Testis (tissue), 3 donors: ENCODE data around the gene POU6F2. TPM values are rescaled to one million over a fixed set of nuclear protein-coding genes. Genes with fewer than 3 reads are reported as not detected.

Experiments
- DNase-seq: peaks from one replicate; pipeline ENCODE4 v3.0.0-alpha.2; 2019
- H3K27ac ChIP-seq, 2 donors: fragments of 200-600 bp; sonication (generic); one replicate each; pipeline ENCODE4 v1.5.1; 2019
- H3K27me3 ChIP-seq: fragments of 200-600 bp; sonication (generic); one replicate; pipeline ENCODE4 v1.5.1; 2019
- H3K36me3 ChIP-seq: fragments of 200-600 bp; sonication (generic); one replicate; pipeline ENCODE4 v1.5.1; 2017; ENCODE audit warnings: low read depth; ENCODE audit errors: missing control alignments
- H3K4me1 ChIP-seq: fragments of 200-600 bp; sonication (generic); one replicate; pipeline ENCODE4 v1.5.1; 2019
- H3K4me3 ChIP-seq, 2 donors: fragments of 200-600 bp; sonication (generic); one replicate each; pipeline ENCODE4 v1.5.1; 2017 to 2019
- H3K9me3 ChIP-seq: fragments of 200-600 bp; sonication (generic); one replicate; pipeline ENCODE4 v1.5.1; 2017
- POLR2A ChIP-seq: fragments of 450-650 bp; IDR thresholded peaks from one replicate; pipeline ENCODE4 v1.6.1; 2017; ENCODE audit warnings: antibody characterized with exemption, mild to moderate bottlenecking, moderate library complexity
- WGBS, 2 donors: methylation state at CpG; one replicate each; pipeline ENCODE4 v1.1.5; 2018; 5-methylcytosine and 5-hydroxymethylcytosine counted together
- intact Hi-C: fragments of 100-400 bp; cut with DNase I; formaldehyde crosslinking; loops from one replicate; pipeline ENCODE4 v1.15.1; 2023; ENCODE audit warnings: low total_unique reads
- polyA plus RNA-seq: library from polyadenylated mRNA; stranded (reverse); fragments of 350-450 nt; fragmentation: Illumina TruSeq; extraction: RNeasy Lipid Tissue Mini Kit (QIAGEN cat#74804); gene quantifications from one replicate; pipeline ENCODE4 v1.2.3, GENCODE V29; 2014; ENCODE audit warnings: low read depth, low replicate concordance; ENCODE audit not compliant: insufficient read depth
- total RNA-seq, 2 donors: library from RNA; depleted of rRNA; stranded (reverse); fragments of >200 nt; gene quantifications; one replicate each; pipeline ENCODE4 v1.2.3, GENCODE V29; 2016
- TF ChIP-seq, protein P1 (sequence below), 3 experiments: fragments of 450-650 bp in 2 of 3; fragments of 200-600 bp in 1 of 3; sonication (generic) in 1 of 3; IDR thresholded peaks; one replicate each; pipeline ENCODE4 v1.5.1; 2016 to 2019; ENCODE audit warnings: antibody characterized with exemption in 3 of 3, mild to moderate bottlenecking in 2 of 3, moderate library complexity in 1 of 3

The POU6F2 gene
- total and polyA plus RNA-seq, 3 donors from 2014 or later = 1.3 to 3.4 (median 1.7) TPM

DNA sequence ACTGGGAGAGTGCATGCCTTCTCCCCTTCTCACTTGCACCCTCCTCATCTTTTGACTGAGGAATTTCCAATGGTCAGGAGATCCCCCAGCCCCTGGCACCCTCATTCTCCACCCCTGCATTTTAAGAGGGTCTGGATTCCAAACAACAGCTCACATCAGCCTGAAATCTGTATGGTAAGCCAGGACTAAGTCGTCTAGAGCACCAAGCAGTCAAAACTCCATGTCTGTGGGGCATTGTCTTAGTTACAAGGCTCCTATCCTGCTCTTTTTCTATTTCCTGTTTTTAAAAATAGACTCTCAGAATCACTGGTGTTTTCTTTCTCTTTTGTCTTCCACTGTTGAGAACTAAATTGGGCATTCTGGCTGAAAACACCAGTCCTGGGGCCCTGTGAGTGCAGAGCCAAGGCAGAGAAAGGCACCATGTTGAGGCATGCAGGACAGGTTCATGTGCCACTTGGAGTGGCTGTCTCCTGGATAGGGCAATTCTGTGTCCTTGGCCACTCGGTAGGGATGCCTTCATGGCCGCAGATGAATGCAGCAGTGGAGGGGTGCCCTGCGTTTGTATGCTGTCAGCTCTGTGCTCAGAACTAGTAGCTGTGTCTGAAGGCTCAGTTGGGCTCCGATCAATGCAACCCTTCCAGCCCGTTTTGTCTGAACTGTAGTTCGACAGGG, 371.9 kb downstream of the POU6F2 start:
- H3K27me3 ChIP-seq = no peaks in the 10 kb centered on the region
- intact Hi-C loops = no loop called here
- H3K9me3 ChIP-seq = no peaks in the 10 kb centered on the region
- TF ChIP-seq, protein P1, sequence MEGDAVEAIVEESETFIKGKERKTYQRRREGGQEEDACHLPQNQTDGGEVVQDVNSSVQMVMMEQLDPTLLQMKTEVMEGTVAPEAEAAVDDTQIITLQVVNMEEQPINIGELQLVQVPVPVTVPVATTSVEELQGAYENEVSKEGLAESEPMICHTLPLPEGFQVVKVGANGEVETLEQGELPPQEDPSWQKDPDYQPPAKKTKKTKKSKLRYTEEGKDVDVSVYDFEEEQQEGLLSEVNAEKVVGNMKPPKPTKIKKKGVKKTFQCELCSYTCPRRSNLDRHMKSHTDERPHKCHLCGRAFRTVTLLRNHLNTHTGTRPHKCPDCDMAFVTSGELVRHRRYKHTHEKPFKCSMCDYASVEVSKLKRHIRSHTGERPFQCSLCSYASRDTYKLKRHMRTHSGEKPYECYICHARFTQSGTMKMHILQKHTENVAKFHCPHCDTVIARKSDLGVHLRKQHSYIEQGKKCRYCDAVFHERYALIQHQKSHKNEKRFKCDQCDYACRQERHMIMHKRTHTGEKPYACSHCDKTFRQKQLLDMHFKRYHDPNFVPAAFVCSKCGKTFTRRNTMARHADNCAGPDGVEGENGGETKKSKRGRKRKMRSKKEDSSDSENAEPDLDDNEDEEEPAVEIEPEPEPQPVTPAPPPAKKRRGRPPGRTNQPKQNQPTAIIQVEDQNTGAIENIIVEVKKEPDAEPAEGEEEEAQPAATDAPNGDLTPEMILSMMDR (IDR thresholded peaks at IDR 0.05) = no peak
- TF ChIP-seq POLR2A = no peak
- H3K27ac ChIP-seq = no peak overlapping the region
- H3K36me3 ChIP-seq = no peaks in the 10 kb centered on the region
- H3K4me3 ChIP-seq = no peak overlapping the region
- no peak for DNase-seq
- WGBS, 2 donors = 78% methylated on average over 7 of the region's 7 CpGs
- no peaks in the 10 kb centered on the region for H3K4me1 ChIP-seq

DNA sequence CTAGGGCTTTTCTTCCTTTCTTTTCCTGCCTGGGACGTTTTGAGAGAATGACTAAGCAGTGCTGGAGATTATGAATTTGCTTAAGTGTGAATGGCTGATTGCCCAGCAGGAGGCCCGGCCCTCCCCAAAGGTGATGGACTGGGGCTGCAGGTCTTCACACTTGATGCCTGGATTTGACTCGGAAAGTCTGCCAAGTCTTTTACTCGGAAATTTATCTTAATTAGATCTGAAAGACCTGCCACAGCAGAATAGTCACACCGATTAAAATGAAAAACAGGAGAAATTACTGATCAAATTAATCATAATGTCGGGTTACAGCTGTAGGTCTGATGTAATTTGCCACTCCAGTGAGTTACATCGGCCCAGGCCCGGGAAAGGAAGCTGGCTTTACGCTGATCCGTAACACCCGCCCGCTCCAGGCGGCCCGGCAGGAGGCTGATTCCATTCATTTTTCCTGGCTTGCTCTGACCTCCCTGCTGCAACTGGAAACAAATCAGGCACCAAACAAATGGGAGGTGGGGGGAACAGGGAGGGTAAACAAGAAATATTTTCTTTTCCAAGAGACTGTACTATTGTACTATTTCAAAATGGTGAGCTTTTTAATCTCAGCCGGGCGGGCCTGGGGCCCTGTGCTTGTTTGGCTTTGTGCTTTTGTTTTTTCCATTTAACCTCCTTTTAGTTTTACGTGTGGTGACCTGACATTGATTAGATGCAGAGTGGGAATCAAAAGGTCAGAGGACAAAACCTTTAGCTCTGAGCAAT, 376.1 kb downstream of the POU6F2 start:
- TF ChIP-seq POLR2A = no peak
- TF ChIP-seq, protein P1 (IDR thresholded peaks at IDR 0.05) = no peak
- no peak for DNase-seq
- Histone ChIP-seq H3K36me3 (no peaks in the 10 kb centered on the region), H3K27ac (no peak overlapping the region), H3K9me3 (no peaks in the 10 kb centered on the region), H3K27me3 (no peaks in the 10 kb centered on the region), H3K4me3 (no peak overlapping the region), H3K4me1 (no peaks in the 10 kb centered on the region)
- 39 to 54% methylated on average over 15 to 17 of the region's 17 CpGs for WGBS, 2 donors
- intact Hi-C loops = no loop called here

DNA sequence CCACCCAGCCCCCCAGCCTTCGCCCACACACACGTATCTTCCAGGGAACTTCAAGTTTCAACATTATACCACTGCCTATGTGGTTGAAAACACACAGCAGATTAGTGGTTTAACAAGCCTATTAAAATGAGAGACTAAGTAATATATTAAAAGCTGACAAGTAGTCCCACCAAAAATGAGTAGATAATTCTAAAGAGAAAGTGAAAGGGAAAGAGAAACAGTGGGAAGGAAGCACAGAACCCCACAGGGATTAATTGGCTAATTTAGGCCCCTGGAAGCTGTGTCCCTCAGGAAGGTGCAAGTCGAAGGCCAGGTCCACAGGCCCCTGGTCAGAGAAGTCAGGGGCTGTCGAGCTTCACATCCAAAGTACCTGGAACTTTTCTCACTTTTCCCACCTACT, 378.0 kb downstream of the POU6F2 start:
- TF ChIP-seq, protein P1 (IDR thresholded peaks at IDR 0.05) = no peak
- TF ChIP-seq POLR2A = no peak
- no peak for DNase-seq
- 82 to 86% methylated on average over 4 of the region's 4 CpGs for WGBS, 2 donors
- Histone ChIP-seq H3K4me3 (no peak overlapping the region), H3K36me3 (no peaks in the 10 kb centered on the region), H3K4me1 (no peaks in the 10 kb centered on the region), H3K27me3 (no peaks in the 10 kb centered on the region), H3K9me3 (no peaks in the 10 kb centered on the region), H3K27ac (no peak overlapping the region)
- intact Hi-C loops = no loop called here

DNA sequence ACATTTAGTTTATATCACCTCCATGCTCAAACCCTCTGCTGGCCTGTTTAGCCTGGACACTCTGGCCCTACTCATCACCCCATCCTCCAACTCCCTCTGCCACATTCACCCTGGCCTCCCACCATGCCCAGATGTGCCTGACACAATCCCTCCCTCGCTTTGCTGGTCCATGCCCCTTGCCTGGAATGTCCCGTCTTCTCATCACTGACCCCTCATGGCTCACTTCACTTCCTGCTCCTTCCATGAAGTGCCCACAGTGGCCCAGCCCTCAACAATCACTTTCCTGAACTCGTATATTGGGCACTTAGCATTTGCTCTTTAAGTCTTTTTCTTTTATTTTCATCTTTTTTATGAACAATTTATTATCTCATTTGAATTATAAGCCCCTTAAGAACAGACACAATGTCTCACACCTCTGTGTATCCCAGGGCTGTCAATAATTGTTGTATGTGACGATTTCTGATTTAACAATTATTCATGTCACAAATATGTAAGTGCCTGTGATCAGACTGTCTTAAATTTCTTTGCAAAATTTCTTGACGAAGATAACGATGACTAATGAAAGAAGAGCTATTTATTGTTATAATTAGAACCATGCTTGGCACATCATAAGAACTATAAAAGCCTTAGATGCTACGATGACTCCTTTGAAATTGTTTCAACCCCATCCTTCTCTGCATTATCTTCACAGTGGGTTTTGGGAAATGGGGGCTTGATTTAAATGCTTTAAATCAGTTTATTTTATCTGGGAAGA, 378.6 kb downstream of the POU6F2 start:
- intact Hi-C loops = no loop called here
- no peak for TF ChIP-seq POLR2A
- TF ChIP-seq, protein P1 (IDR thresholded peaks at IDR 0.05) = no peak
- 80 to 87% methylated on average over 7 of the region's 7 CpGs for WGBS, 2 donors

More for the DNA sequence above, 378.6 kb downstream of the POU6F2 start:
- no peaks in the 10 kb centered on the region for H3K36me3 ChIP-seq
- no peaks in the 10 kb centered on the region for H3K9me3 ChIP-seq
- no peaks in the 10 kb centered on the region for H3K27me3 ChIP-seq
- H3K4me3 ChIP-seq = no peak overlapping the region
- no peak for DNase-seq
- H3K27ac ChIP-seq = no peak overlapping the region
- no peaks in the 10 kb centered on the region for H3K4me1 ChIP-seq
